Breast epithelium (tissue), 4 donors: ENCODE data around the gene DPEP3. TPM values are rescaled to one million over a fixed set of nuclear protein-coding genes. Genes with fewer than 3 reads are reported as not detected.
A peak's percentile ranks its signal among the peaks of the same experiment; 100 is the strongest.

Experiments
- DNase-seq, 2 donors: peaks; one replicate each; pipeline ENCODE4 v3.0.0-alpha.2; 2019; ENCODE audit warnings: low spot score in 2 of 2
- H3K27ac ChIP-seq, 2 donors: fragments of 200-600 bp; sonication (generic) in 1 of 2; one replicate each; pipeline ENCODE4 v1.5.1; 2016 to 2019; ENCODE audit warnings: mild to moderate bottlenecking in 1 of 2
- H3K27me3 ChIP-seq, 2 donors: fragments of 200-600 bp; sonication (generic) in 1 of 2; one replicate each; pipeline versions ENCODE4 v1.5.1 to v1.6.0; 2017 to 2019; ENCODE audit warnings: control low read depth in 1 of 2, mild to moderate bottlenecking in 1 of 2
- H3K36me3 ChIP-seq: fragments of 200-600 bp; one replicate; pipeline ENCODE4 v1.5.1; 2019
- H3K4me1 ChIP-seq, 2 donors: fragments of 200-600 bp; sonication (generic); one replicate each; pipeline ENCODE4 v1.5.1; 2016 to 2019; ENCODE audit warnings: control low read depth in 1 of 2
- H3K4me3 ChIP-seq, 3 donors: fragments of 200-600 bp; sonication (generic); 1 replicate in 2 of 3; 2 replicates in 1 of 3; pipeline ENCODE4 v1.5.1; 2016 to 2019; ENCODE audit warnings: mild to moderate bottlenecking in 3 of 3, moderate library complexity in 2 of 3
- H3K9me3 ChIP-seq, 2 donors: fragments of 200-600 bp; sonication (generic) in 1 of 2; one replicate each; pipeline ENCODE4 v1.5.1; 2016 to 2019; ENCODE audit warnings: control low read depth in 1 of 2
- CTCF ChIP-seq, 3 donors: fragments of 450-650 bp; IDR thresholded peaks; one replicate each; pipeline ENCODE4 v1.5.1; 2016 to 2017; ENCODE audit warnings: antibody characterized with exemption in 3 of 3, mild to moderate bottlenecking in 3 of 3, moderate library complexity in 3 of 3
- POLR2A ChIP-seq: fragments of 450-650 bp; IDR thresholded peaks from one replicate; pipeline ENCODE4 v1.6.1; 2016; ENCODE audit warnings: antibody characterized with exemption, mild to moderate bottlenecking, moderate library complexity
- POLR2AphosphoS5 ChIP-seq, 3 donors: sonication (generic); formaldehyde crosslinking; IDR thresholded peaks; one replicate each; pipeline ENCODE4 v1.6.1; 2017; ENCODE audit warnings: antibody characterized with exemption in 3 of 3
- intact Hi-C: fragments of 100-400 bp; cut with DNase I; formaldehyde crosslinking; loops from one replicate; pipeline ENCODE4 v1.15.1; 2023; ENCODE audit warnings: low total_unique reads
- total RNA-seq, 3 donors: library from RNA; depleted of rRNA; stranded (reverse); fragments of >200 nt; gene quantifications; one replicate each; pipeline ENCODE4 v1.1.0, GENCODE V29; 2016

The DPEP3 gene
- total RNA-seq, 3 donors from 2014 or later = 0.29 TPM; not detected in 2

- H3K4me3 ChIP-seq = no peak within 1 kb of the TSS
- TF ChIP-seq CTCF (IDR thresholded peaks at IDR 0.05) (no peak), POLR2AphosphoS5 (IDR thresholded peaks at IDR 0.05) (no peak), POLR2A (no peak)
- no peak for DNase-seq
- H3K27me3 ChIP-seq = no peaks in the 10 kb centered on the region
- no peaks in the 10 kb centered on the region for H3K36me3 ChIP-seq
- H3K9me3 ChIP-seq = no peaks in the 10 kb centered on the region
- intact Hi-C loops = no loop called here
- H3K27ac ChIP-seq = peak within 1 kb of the TSS; percentile 56 to 91
- H3K4me1 ChIP-seq = peaks cover 0 to 8% of the 10 kb centered on the region in 2 donors
Observed at GRCh38 chr16:67943619-67944504, 36.4 kb downstream of the DPEP3 start, which contains the start of gene LCAT. LCAT (minus strand) TSS chr16:67944120; CDS start chr16:67944101, 19 bp downstream.

- H3K27me3 ChIP-seq = no peaks in the 10 kb centered on the region
- no peaks in the 10 kb centered on the region for H3K9me3 ChIP-seq
- intact Hi-C loops = no loop called here
- H3K36me3 ChIP-seq = no peaks in the 10 kb centered on the region
- TF ChIP-seq POLR2A = no peak
- no peak for TF ChIP-seq CTCF (IDR thresholded peaks at IDR 0.05)
- no peak for TF ChIP-seq POLR2AphosphoS5 (IDR thresholded peaks at IDR 0.05)
- peak overlapping the region; percentile 56 to 91 for H3K27ac ChIP-seq
- no peak overlapping the region for H3K4me3 ChIP-seq
- peaks cover 0 to 8% of the 10 kb centered on the region in 2 donors for H3K4me1 ChIP-seq
- DNase-seq = no peak
Observed at GRCh38 chr16:67943256-67943618, 37.1 kb downstream of the DPEP3 start.

- H3K27me3 ChIP-seq = no peaks in the 10 kb centered on the region
- no peaks in the 10 kb centered on the region for H3K9me3 ChIP-seq
- intact Hi-C loops = no loop called here
- H3K4me1 ChIP-seq = peaks cover 0 to 8% of the 10 kb centered on the region in 2 donors
- TF ChIP-seq POLR2A (no peak), POLR2AphosphoS5 (IDR thresholded peaks at IDR 0.05) (peak in 1 of 3 donors; percentile 13), CTCF (IDR thresholded peaks at IDR 0.05) (no peak)
- peak overlapping the region; percentile 21 to 91 for H3K27ac ChIP-seq
- no peak overlapping the region for H3K4me3 ChIP-seq
- no peak for DNase-seq
- no peaks in the 10 kb centered on the region for H3K36me3 ChIP-seq
Observed at GRCh38 chr16:67942510-67943255, 37.6 kb downstream of the DPEP3 start.

GRCh38 chr16:67942200-67942509, 38.1 kb downstream of the DPEP3 start:
- TF ChIP-seq POLR2AphosphoS5 (IDR thresholded peaks at IDR 0.05) = no peak
- TF ChIP-seq POLR2A = no peak
- TF ChIP-seq CTCF (IDR thresholded peaks at IDR 0.05) = peak in 2 of 3 donors; percentile 38 to 44
- Histone ChIP-seq H3K36me3 (no peaks in the 10 kb centered on the region), H3K27ac (no peak overlapping the region)

More at GRCh38 chr16:67942200-67942509, 38.1 kb downstream of the DPEP3 start:
- no peak overlapping the region for H3K4me3 ChIP-seq
- intact Hi-C loops = no loop called here
- no peak for DNase-seq
- no peaks in the 10 kb centered on the region for H3K9me3 ChIP-seq
- H3K27me3 ChIP-seq = no peaks in the 10 kb centered on the region
- H3K4me1 ChIP-seq = peaks cover 3 to 8% of the 10 kb centered on the region in 2 donors
